Loucy (cell line): ENCODE measurements around the gene FAM229A.

Experiments used
- EZH2phosphoT487 ChIP-seq: fragments of 200-600 bp; IDR thresholded peaks from 2 replicates; pipeline ENCODE4 v1.6.1; 2018; ENCODE audit warnings: antibody characterized with exemption, mild to moderate bottlenecking, moderate library complexity, borderline replicate concordance
- TF ChIP-seq, protein P1 (sequence below): fragments of 200-600 bp; sonication (generic); conservative IDR thresholded peaks from 2 replicates; pipeline ENCODE4 v1.5.1; 2014; ENCODE audit warnings: mild to moderate bottlenecking, antibody characterized with exemption, low read length

DNA sequence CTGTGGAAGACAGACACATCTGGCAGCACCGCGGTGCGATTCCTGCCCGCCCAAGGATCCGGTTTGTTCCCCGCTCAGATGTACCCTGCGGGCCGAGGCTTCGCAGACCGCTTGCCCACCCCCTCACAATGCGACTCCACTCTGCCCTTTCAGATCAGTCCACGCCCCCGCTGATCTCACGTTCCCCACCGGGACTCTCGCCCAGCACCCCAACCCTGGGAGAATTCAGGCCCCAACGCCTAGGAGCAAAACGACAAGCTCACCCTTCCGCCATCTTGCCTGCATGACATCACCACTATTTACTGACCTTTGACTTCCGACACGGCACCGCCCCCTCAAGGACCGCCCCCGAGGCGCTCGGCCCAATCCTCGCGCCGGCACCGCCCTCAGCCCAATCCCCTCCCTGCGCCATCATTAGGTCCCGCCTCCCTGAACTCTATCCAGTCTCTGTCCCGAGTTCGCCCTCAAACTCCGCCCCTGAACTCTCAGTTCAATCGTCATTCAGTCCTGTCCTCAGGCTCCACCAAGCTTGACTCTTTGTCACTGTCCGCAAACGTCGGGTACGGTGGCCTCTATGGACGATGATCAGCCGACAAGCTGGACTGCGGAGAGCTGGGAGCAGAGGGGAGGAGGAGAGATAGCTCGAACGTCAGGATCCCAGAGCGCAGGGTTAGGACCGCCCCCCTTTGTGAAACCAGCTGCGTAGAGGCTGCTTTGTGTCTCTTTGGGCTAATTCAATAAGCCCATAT, 32.0 kb upstream of the FAM229A start, which contains the start of gene BSDC1:
- TF ChIP-seq, protein P1, sequence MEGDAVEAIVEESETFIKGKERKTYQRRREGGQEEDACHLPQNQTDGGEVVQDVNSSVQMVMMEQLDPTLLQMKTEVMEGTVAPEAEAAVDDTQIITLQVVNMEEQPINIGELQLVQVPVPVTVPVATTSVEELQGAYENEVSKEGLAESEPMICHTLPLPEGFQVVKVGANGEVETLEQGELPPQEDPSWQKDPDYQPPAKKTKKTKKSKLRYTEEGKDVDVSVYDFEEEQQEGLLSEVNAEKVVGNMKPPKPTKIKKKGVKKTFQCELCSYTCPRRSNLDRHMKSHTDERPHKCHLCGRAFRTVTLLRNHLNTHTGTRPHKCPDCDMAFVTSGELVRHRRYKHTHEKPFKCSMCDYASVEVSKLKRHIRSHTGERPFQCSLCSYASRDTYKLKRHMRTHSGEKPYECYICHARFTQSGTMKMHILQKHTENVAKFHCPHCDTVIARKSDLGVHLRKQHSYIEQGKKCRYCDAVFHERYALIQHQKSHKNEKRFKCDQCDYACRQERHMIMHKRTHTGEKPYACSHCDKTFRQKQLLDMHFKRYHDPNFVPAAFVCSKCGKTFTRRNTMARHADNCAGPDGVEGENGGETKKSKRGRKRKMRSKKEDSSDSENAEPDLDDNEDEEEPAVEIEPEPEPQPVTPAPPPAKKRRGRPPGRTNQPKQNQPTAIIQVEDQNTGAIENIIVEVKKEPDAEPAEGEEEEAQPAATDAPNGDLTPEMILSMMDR = no peak
- TF ChIP-seq EZH2phosphoT487 = no peak
